Measurements from ENCODE around the gene ATP6V1B1. TPM values are rescaled to one million over a fixed set of nuclear protein-coding genes. Genes with fewer than 3 reads are reported as not detected.

ATP6V1B1 gene
- total RNA-seq, 6 experiments from 2014 or later = 0.44 TPM; not detected in 5

GRCh38 chr2:70982971-70983370, 47.3 kb downstream of the ATP6V1B1 start:
- WGBS (ENCODE audit: insufficient coverage, low coverage, low lambda C conversion rate, missing lambda C conversion rate) = 98% methylated on average over 3 of the region's 3 CpGs
- Histone ChIP-seq H3K4me3 (no peak overlapping the region), H3K27me3 (no peaks in the 10 kb centered on the region), H3K9me3 (no peaks in the 10 kb centered on the region), H3K27ac (no peak overlapping the region), H3K4me1 (peaks cover 0 to 6% (median 2%) of the 10 kb centered on the region in 4 donors), H3K36me3 (peaks cover 0 to 14% (median 1%) of the 10 kb centered on the region in 4 donors)
- DNase-seq (peak in 2 of 3 donors; percentile 5 to 6), ATAC-seq (no peak)
- TF ChIP-seq POLR2A (IDR thresholded peaks at IDR 0.05) (no peak), CTCF (IDR thresholded peaks at IDR 0.05) (no peak)
- intact Hi-C loops (cut with DNase I) = no loop called here

GRCh38 chr2:70983506-70984227, 48.0 kb downstream of the ATP6V1B1 start:
- TF ChIP-seq CTCF (IDR thresholded peaks at IDR 0.05) = no peak
- TF ChIP-seq POLR2A (IDR thresholded peaks at IDR 0.05) = no peak
- intact Hi-C loops (cut with DNase I) = no loop called here
- H3K4me3 ChIP-seq = no peak overlapping the region
- H3K27ac ChIP-seq = no peak overlapping the region
- no peaks in the 10 kb centered on the region for H3K27me3 ChIP-seq
- H3K9me3 ChIP-seq = no peaks in the 10 kb centered on the region
- 81% methylated on average over 3 of the region's 8 CpGs for WGBS (ENCODE audit: insufficient coverage, low coverage, low lambda C conversion rate, missing lambda C conversion rate)
- H3K36me3 ChIP-seq = peaks cover 0 to 21% (median 1%) of the 10 kb centered on the region in 4 donors
- peak in 2 of 3 donors; percentile 7 to 11 for DNase-seq
- no peaks in the 10 kb centered on the region for H3K4me1 ChIP-seq
- ATAC-seq = no peak

GRCh38 chr2:70984228-70984575, 48.5 kb downstream of the ATP6V1B1 start:
- Histone ChIP-seq H3K27ac (no peak overlapping the region), H3K36me3 (peaks cover 0 to 25% (median 2%) of the 10 kb centered on the region in 4 donors), H3K4me3 (no peak overlapping the region), H3K9me3 (no peaks in the 10 kb centered on the region), H3K4me1 (no peaks in the 10 kb centered on the region), H3K27me3 (no peaks in the 10 kb centered on the region)
- ATAC-seq (no peak), DNase-seq (peak in 1 of 3 donors; percentile 21)
- no CpG with 5 or more reads among the region's 3 CpGs for WGBS (ENCODE audit: insufficient coverage, low coverage, low lambda C conversion rate, missing lambda C conversion rate)
- TF ChIP-seq POLR2A (IDR thresholded peaks at IDR 0.05) (no peak), CTCF (IDR thresholded peaks at IDR 0.05) (no peak)
- intact Hi-C loops (cut with DNase I) = no loop called here

- H3K9me3 ChIP-seq = no peaks in the 10 kb centered on the region
- TF ChIP-seq POLR2A (IDR thresholded peaks at IDR 0.05) = no peak
- peak; percentile 33 to 67 (median 56) for TF ChIP-seq CTCF (IDR thresholded peaks at IDR 0.05)
- ATAC-seq (peak; percentile 73 to 89 (median 82)), DNase-seq (peak; percentile 46 to 69 (median 67))
- no peak overlapping the region for H3K4me3 ChIP-seq
- H3K27me3 ChIP-seq = no peaks in the 10 kb centered on the region
- intact Hi-C loops (cut with DNase I) = no loop called here
- peaks cover 0 to 30% (median 2%) of the 10 kb centered on the region in 4 donors for H3K36me3 ChIP-seq
- H3K27ac ChIP-seq = no peak overlapping the region
- no peaks in the 10 kb centered on the region for H3K4me1 ChIP-seq
- WGBS (ENCODE audit: insufficient coverage, low coverage, low lambda C conversion rate, missing lambda C conversion rate) = 72% methylated on average over 3 of the region's 32 CpGs
These were observed 49.0 kb downstream of the ATP6V1B1 start for GRCh38 chr2:70984576-70985282.
